KMS-11 (cell line): ENCODE results near the gene KLF13.

Experiments used
- H2AFZ ChIP-seq: fragments of 200-600 bp; sonication (generic); 2 replicates; pipeline ENCODE4 v1.6.1; 2016; ENCODE audit warnings: antibody characterized with exemption, mixed run types, low read depth
- H3K27ac ChIP-seq: fragments of 200-600 bp; sonication (generic); 2 replicates; pipeline ENCODE4 v1.6.1; 2016; ENCODE audit warnings: mild to moderate bottlenecking, mixed run types
- H3K27me3 ChIP-seq: fragments of 200-600 bp; sonication (generic); 2 replicates; pipeline ENCODE4 v1.6.1; 2017; ENCODE audit warnings: mild to moderate bottlenecking, low read depth, mixed run types, moderate library complexity; ENCODE audit not compliant: insufficient read depth
- H3K36me3 ChIP-seq: fragments of 200-600 bp; sonication (generic); 2 replicates; pipeline ENCODE4 v1.6.1; 2017; ENCODE audit warnings: mild to moderate bottlenecking, mixed run types; ENCODE audit not compliant: insufficient read depth
- H3K4me1 ChIP-seq: fragments of 200-600 bp; sonication (generic); 2 replicates; pipeline ENCODE4 v1.6.1; 2016; ENCODE audit warnings: mild to moderate bottlenecking, low read depth, mixed run types; ENCODE audit not compliant: poor library complexity, severe bottlenecking
- H3K4me2 ChIP-seq: fragments of 200-600 bp; sonication (generic); 2 replicates; pipeline ENCODE4 v1.7.0; 2016; ENCODE audit warnings: mild to moderate bottlenecking, mixed run types
- H3K4me3 ChIP-seq: fragments of 200-600 bp; sonication (generic); IDR thresholded peaks from 2 replicates; pipeline ENCODE4 v1.6.1; 2017; ENCODE audit warnings: low read depth, low read length, mixed read lengths; ENCODE audit not compliant: insufficient read depth
- H3K79me2 ChIP-seq: fragments of 200-600 bp; sonication (generic); 2 replicates; pipeline ENCODE4 v1.6.1; 2016; ENCODE audit warnings: low read depth, mixed run types; ENCODE audit not compliant: insufficient read depth
- H3K9ac ChIP-seq: fragments of 200-600 bp; sonication (generic); 2 replicates; pipeline ENCODE4 v1.6.1; 2016; ENCODE audit warnings: mild to moderate bottlenecking, mixed run types
- H4K20me1 ChIP-seq: fragments of 200-600 bp; sonication (generic); 2 replicates; pipeline ENCODE4 v1.6.1; 2016; ENCODE audit warnings: mild to moderate bottlenecking, mixed run types; ENCODE audit not compliant: insufficient read depth
- CTCF ChIP-seq: fragments of 200-600 bp; sonication (generic); conservative IDR thresholded peaks from 2 replicates; pipeline ENCODE4 v1.6.1; 2017; ENCODE audit warnings: low read depth, mild to moderate bottlenecking, antibody characterized with exemption, low read length, moderate library complexity, mixed read lengths

Gene KLF13

GRCh38 chr15:31297575-31298456 is 28.8 kb upstream of the KLF13 start:
- no peaks in the 10 kb centered on the region for H3K27me3 ChIP-seq
- no peaks in the 10 kb centered on the region for H3K79me2 ChIP-seq
- no peak for TF ChIP-seq CTCF
- H3K4me2 ChIP-seq: no peak overlapping the region
- H3K4me1 ChIP-seq: no peaks in the 10 kb centered on the region
- H3K36me3 ChIP-seq: no peaks in the 10 kb centered on the region
- H3K9ac ChIP-seq: no peak overlapping the region
- no peak overlapping the region for H2AFZ ChIP-seq
- H4K20me1 ChIP-seq: no peaks in the 10 kb centered on the region
- no peak overlapping the region for H3K4me3 ChIP-seq
- no peak overlapping the region for H3K27ac ChIP-seq

GRCh38 chr15:31298707-31299172 is 27.9 kb upstream of the KLF13 start:
- Histone ChIP-seq H4K20me1 (no peaks in the 10 kb centered on the region), H3K9ac (no peak overlapping the region), H3K27me3 (no peaks in the 10 kb centered on the region), H3K4me1 (peaks cover 8% of the 10 kb centered on the region), H3K27ac (no peak overlapping the region), H2AFZ (no peak overlapping the region), H3K79me2 (no peaks in the 10 kb centered on the region), H3K36me3 (no peaks in the 10 kb centered on the region), H3K4me2 (no peak overlapping the region), H3K4me3 (no peak overlapping the region)
- no peak for TF ChIP-seq CTCF

- Histone ChIP-seq H3K79me2 (no peaks in the 10 kb centered on the region), H3K4me1 (peaks cover 21% of the 10 kb centered on the region), H3K4me3 (no peak overlapping the region), H4K20me1 (no peaks in the 10 kb centered on the region), H3K27ac (no peak overlapping the region), H2AFZ (no peak overlapping the region), H3K9ac (no peak overlapping the region), H3K4me2 (no peak overlapping the region), H3K36me3 (no peaks in the 10 kb centered on the region), H3K27me3 (no peaks in the 10 kb centered on the region)
- TF ChIP-seq CTCF: no peak
Observed at GRCh38 chr15:31300208-31300661, 26.4 kb upstream of the KLF13 start.

GRCh38 chr15:31300981-31301672 is 25.5 kb upstream of the KLF13 start:
- no peak overlapping the region for H3K27ac ChIP-seq
- H3K36me3 ChIP-seq: no peaks in the 10 kb centered on the region
- no peaks in the 10 kb centered on the region for H4K20me1 ChIP-seq
- H3K4me3 ChIP-seq: no peak overlapping the region
- no peak for TF ChIP-seq CTCF
- no peak overlapping the region for H3K9ac ChIP-seq
- peaks cover 30% of the 10 kb centered on the region for H3K4me1 ChIP-seq
- H3K4me2 ChIP-seq: no peak overlapping the region
- H3K27me3 ChIP-seq: no peaks in the 10 kb centered on the region
- no peak overlapping the region for H2AFZ ChIP-seq
- no peaks in the 10 kb centered on the region for H3K79me2 ChIP-seq
